ENCODE data around the gene TMEM154.

DNA sequence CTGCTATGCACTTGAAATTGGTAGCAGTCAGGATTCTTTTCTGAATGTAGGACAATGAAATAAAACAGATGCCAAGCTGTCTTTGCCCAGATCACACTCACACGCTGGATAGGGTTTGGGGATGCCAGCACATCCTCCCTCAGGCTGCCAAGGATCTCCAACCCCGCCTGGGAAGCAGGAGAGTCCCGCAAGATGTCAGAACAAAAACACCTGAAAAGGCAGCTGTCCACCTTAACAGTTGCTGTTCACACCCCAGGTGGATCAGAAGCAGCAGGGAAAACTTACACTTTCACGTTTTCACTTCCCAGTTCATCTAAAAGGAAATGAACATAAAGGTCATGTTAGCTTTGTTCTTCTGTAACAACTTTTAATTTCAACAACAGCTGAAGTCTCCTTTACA, 35.7 kb downstream of the TMEM154 start:
- TF ChIP-seq ZFP30 (CRISPR knock-in tag; IDR thresholded peaks at IDR 0.05) (no peak), TCF4 (CRISPR knock-in tag; IDR thresholded peaks at IDR 0.05; ENCODE audit: borderline replicate concordance) (no peak), ZNF8 (CRISPR knock-in tag; IDR thresholded peaks at IDR 0.05) (no peak)
- TF ChIP-seq, protein P1, sequence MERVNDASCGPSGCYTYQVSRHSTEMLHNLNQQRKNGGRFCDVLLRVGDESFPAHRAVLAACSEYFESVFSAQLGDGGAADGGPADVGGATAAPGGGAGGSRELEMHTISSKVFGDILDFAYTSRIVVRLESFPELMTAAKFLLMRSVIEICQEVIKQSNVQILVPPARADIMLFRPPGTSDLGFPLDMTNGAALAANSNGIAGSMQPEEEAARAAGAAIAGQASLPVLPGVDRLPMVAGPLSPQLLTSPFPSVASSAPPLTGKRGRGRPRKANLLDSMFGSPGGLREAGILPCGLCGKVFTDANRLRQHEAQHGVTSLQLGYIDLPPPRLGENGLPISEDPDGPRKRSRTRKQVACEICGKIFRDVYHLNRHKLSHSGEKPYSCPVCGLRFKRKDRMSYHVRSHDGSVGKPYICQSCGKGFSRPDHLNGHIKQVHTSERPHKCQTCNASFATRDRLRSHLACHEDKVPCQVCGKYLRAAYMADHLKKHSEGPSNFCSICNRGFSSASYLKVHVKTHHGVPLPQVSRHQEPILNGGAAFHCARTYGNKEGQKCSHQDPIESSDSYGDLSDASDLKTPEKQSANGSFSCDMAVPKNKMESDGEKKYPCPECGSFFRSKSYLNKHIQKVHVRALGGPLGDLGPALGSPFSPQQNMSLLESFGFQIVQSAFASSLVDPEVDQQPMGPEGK (CRISPR knock-in tag; IDR thresholded peaks at IDR 0.05; ENCODE audit: borderline replicate concordance), result no peak
